GM19452 (cell line): ENCODE data around the gene P2RX2.

ENCODE experiments used
- ATAC-seq: cut with Tn5 transposase; IDR thresholded peaks from one replicate; pipeline ENCODE4 v1.9.1; 2021; ENCODE audit not compliant: unreplicated experiment

P2RX2 gene

DNA sequence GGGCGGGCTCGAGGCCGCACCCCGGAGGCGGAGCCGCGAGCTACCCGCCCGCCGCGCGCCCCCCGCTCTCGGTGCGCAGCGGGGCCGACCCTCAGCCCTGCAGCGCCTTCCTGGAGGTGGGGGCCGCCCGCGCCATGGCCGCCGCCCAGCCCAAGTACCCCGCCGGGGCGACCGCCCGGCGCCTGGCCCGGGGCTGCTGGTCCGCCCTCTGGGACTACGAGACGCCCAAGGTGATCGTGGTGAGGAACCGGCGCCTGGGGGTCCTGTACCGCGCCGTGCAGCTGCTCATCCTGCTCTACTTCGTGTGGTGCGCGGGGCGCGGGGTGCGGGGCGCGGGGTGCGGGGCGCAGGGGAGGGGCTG lies at the start of gene P2RX2:
Gene P2RX2, plus strand, starts transcription at position 94 of the 361 bp plus-strand sequence. Its CDS starts 41 bp downstream, at position 135.
- ATAC-seq = no peak

DNA sequence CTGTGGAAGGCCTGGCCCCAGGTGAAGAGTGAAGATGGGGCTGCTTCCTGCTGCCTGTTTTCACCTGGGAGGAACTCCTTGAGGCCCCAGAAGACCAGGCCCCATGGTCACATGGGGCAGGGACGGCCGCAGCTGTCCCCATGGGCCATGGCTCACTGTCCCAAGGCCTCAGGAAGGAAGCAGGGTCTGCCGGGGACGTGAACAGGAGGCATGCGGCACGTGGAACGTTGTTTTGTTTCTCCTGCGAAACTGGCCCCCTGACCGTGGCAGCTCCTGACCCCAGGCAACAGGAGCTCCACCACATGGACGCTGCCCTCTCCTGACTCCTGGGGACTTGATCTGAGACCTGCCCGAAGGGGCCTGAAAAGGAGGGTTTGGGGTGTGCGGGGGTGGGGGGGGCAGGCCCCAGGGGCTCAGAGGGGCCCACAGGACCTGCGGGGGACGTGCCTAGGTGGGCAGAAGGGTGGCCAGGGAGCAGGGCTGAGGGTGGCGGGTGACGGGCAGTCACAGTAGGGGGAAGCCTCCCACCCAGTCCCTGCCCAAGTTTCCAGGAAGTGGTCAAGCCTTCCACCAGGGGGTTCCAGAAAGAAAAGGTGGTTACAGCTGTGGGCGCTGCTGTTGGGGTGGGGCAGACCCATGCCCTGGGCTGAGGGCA lies 49.6 kb upstream of the P2RX2 start:
- ATAC-seq = no peak

DNA sequence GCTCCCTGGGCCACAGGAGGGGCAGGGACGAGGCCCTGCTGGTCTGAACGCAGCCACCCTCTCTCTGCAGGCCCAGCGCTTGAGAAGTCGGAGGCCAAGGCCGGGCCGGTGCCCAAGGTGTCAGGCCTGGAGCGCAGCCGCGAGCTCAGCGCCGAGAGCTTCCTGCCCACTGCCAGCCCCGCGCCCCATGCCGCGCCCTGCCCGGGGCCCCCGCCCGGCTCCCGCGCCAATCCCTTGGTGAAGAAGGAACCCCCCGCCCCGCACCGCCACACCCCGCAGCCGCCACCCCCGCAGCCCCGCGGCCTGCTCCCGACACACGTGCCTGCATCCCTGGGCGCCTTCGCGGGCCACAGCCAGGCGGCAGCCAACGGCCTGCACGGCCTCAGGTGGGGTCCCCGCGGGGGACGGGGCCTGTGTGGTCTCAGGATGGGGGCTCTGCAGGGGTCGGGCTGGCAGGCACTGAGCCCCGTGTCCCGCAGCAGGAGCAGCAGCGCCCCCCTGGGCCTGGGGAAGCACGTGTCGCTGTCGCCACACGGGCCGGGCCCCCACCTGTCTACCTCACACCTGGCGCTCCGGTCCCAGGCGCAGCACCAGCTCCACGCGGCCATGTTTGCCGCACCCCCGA lies 48.6 kb upstream of the P2RX2 start:
- ATAC-seq = no peak

DNA sequence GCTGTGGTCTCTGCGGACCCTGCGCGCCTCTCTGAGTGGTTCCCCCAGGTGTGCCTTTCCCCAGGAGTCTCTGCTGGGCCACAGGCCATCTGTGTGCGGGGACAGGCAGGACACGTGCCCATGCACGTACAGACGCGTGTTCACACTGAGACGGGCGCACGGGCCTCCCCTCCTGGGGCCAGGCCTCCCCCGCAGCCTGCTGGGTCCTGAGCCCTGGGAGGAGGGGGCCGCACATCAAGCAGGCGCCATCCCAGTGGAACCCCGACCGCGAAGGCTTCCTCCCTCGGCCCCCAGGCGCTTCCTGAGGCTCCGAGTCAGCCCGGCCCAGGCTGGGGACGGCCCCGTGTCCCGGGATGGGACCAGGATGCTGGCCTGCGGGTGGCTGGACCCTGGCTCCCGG lies 47.9 kb upstream of the P2RX2 start:
- no peak for ATAC-seq

DNA sequence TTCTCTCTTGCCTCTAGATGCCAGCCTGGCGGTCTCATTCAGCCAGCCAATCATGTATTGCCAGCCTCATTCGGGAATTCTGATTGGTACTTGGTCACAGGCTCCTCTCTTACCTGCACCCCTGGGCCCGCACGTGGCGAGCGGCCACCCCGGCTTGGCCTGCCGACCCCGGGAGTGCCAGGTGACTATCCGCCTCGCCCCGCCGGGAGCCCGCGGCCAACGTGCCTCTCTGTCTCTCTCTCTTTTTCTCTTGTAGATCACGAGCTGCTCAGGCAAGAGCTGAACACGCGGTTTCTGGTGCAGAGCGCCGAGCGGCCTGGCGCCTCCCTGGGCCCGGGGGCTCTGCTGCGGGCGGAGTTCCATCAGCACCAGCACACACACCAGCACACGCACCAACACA lies 47.5 kb upstream of the P2RX2 start:
- ATAC-seq = no peak

DNA sequence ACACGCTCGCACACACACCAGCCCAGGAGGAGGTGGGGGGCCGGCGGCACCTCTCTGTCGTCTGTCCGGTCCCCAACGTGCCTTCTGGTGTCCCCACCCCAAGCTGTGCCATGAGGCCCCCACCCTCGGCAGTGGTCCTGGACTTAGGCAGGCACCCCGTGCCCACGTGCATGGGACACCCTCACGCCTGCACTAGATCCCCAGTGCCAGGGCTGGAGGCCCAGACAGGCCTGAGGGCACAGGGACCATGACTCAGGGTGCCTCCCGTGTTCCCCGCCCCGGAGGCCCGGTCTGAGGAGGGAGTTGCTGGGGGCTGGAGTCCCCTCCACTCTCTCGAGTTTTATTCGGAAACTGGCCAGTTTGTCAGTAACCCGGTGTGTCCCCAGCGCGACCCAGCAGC lies 47.0 kb upstream of the P2RX2 start:
- no peak for ATAC-seq

DNA sequence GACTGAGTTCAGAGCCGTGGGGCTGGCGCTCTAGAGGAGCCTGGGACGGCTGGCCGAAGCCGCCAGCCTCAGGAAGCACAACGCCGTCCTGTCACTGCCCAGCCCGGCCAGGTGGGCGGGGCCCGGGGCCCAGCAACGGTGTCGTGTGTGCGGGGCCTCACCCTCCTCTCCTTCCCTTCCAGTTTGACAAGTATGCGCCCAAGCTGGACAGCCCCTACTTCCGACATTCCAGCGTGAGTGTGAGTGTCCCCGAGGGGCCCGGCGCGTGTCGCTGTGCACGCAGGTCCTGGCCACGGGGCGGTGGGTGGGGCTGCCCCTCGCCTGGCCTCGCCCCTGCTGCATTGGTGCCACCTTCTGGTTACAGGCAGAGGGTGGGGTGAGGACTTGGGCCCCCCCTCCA lies 46.5 kb upstream of the P2RX2 start:
- no peak for ATAC-seq

DNA sequence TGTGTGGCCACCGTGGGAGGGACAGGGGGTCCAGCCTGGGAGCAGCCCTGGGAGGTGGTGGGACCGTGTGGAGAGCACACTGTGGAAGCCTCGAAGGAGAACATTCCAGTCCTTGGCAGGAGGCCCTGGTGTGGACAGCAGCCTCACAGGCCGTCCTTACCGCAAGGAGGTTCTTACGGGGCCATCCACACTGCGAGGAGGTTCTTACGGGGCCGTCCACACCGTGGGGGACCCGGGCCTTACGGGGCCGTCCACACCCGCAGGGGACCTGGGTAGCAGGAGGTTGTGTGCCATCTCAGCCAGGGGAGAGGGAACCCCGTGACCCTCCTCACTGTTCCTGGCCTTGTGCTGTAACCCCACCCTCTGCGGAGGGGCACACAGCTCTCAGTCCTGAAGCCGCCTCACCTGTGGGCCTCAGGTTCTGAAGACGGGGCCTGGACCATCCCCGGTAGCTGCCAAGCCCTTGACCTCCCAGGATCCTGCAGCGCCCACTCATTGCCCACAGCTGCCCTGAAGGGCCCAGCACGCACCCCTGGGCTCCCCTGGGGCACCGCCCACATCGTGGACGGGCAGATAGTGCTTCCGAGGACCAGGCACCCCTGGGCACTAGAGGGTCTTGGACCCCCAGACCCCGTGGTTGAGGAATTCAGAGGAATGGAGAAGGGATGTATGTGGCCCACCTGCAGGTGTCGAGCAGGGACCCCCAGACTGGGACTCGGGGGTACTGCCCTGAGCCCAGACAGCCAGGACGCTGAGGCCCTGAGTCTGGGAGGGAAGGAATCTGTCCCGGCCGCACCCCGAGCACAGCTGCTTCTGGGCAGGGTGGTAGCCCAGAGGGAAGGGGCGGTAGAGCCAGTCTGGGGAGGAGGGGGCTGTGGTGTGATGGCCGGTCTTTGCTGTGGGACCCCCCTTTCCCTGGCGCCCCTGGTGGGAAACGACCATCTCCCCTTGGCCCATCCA lies 45.5 kb upstream of the P2RX2 start:
- no peak for ATAC-seq

DNA sequence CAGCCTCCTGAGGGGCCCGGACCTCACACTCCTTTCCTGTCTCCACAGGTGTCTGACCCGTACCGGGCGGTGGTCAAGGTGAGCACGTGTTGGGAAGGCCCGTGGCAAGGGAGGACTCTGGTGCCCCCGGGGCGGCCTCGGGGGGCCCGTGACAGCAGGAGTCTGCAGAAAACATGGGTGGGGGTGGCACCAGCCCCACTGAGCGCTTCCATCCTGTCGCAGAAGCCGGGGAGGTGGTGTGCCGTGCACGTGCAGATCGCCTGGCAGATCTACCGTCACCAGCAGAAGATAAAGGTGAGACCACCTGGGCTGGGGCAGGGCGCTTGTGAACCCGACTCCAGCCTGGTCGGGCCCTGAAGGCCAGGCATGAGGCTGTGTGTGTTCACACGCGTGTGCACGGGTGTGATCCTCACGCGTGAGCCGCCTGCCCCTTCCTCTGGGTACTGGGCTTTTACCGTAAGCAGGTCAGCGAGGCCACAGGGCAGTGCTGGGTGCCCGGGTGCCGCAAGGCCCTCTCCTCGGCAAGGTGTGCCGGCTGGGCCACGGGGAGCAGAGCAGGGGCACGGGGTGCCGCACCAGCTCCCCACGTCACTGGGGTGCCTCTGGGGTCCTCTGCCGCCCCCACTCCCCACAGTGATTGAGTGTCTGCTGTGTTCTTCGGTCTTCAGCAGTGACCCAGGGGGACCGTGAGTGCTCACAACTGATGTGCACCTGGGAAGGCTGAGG lies 44.1 kb upstream of the P2RX2 start:
- ATAC-seq = no peak

DNA sequence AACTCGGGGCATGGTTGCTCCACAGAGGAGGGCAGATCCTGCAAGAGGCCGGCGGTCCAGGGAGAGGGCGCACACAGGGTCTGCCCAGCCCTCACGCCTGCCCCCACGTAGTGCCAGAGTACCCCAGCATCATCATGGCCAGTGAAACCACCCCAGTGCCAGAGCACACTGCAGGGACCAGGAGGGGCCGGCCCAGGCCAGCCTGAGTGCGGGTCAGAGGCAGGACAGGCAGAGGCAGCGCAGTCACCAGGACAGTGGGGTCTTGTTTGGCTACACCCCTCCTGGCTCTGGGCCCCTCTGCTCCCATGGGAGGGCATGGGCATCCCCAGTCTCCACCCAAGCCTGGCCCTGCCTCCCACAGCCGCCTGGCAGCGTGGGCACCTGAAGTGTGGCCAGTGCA lies 42.9 kb upstream of the P2RX2 start:
- ATAC-seq = no peak

DNA sequence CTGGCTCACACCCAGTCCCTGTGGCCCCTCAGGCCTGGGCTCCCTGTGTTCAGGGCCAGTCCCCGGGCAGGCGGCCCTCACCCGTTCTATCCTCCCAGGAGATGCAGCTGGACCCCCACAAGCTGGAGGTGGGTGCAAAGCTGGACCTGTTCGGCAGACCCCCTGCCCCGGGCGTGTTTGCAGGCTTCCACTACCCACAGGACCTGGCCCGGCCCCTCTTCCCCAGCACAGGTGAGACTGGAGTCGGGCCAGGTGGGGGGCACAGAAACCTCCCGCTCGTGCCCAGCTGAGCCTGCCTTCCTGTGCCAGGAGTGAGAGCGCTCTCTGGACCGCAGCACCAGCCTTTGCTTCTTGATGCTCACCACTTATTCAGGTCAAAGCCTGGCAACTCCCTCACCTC lies 41.9 kb upstream of the P2RX2 start:
- ATAC-seq = no peak

DNA sequence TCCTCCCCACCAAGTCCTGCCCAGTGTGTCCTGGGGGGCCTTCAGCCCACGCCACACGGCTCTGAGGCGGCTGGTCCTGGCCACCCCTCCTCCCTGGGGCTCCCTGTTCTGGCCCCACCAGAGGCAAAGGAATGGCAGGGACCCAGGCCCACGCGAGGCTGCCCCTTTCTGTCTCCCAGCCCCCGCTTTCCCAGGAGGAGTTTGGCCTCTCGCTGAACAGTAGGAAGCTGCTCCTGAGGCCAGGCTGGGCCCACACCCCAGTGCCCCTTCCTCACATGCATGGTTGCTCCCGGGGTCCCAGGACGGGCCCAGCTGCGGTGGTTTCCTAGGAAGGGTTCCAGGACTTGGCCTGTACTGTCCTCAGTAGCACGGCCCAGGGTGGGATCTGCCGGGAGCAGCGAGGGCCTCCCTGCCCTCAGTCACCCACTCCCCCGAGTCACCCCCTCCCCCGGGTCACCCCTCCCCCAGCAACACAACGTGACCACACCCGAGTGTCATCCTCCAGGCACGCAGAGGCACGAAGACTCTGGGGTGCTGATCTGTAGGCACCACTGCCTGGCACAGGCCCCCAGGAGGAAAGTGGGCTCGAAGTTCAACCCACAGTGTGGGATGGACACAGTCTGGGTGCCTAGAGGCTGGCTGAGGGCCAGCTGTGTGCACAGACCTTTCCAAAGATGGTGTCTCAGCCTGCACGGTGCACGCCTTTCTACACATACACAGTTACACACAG lies 41.2 kb upstream of the P2RX2 start:
- no peak for ATAC-seq

DNA sequence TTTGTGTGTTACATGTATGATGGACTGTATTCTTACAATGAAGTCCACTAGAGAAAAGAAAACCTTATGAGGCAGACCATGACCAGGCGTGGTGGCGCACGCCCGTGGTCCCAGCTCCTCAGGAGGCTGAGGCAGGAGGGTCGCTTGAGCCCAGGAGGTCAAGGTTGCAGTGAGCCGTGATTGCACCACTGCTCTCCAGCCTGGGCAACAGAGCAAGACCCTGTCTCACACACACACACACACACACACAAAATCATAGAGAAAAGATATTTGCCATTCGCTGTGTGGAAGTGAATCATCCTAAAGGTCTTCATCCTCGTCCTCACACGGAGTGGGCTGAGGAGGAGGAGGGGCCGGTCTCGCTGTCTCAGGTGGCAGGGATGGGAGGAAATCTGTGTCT lies 40.5 kb upstream of the P2RX2 start:
- ATAC-seq = no peak

DNA sequence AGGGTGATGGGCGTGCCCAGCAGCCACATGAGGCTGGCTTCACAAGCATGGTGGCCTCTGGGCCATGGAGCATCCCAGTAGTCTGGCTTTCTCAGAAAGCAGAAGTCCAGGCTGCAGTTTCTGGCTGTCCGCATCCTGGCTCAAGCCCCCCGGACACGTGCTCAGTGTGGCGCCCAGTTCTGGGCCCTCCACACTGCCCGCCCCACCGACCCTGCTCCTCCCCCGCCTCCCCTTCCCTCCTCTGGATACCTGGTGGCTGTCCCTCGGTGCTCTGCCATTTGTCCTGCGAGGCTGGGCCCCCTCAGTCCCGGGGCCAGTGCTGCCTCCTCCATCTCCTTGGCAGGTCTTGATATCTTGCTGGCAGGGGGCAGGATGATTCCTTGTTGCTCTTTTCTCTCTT lies 39.8 kb upstream of the P2RX2 start:
- ATAC-seq = no peak

DNA sequence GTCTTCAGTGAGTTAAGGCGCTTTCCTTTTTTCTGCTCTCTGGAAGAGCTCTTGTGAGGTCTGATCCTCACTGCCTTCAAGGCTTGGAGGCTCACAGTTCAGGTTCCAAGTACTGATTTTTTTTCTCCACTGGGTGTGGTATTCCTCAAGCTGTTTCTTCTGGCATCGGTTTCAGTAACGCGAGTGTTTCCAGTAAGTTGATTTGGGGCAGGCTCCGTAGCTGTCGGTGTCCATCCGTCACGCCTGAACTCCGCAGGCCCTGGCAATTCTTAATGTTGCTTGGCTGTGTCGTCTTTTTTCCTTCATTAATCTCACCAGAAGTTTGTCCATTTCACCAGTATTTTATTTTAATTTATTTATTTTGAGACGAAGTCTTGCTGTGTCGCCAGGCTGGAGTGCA lies 38.8 kb upstream of the P2RX2 start:
- ATAC-seq = no peak

DNA sequence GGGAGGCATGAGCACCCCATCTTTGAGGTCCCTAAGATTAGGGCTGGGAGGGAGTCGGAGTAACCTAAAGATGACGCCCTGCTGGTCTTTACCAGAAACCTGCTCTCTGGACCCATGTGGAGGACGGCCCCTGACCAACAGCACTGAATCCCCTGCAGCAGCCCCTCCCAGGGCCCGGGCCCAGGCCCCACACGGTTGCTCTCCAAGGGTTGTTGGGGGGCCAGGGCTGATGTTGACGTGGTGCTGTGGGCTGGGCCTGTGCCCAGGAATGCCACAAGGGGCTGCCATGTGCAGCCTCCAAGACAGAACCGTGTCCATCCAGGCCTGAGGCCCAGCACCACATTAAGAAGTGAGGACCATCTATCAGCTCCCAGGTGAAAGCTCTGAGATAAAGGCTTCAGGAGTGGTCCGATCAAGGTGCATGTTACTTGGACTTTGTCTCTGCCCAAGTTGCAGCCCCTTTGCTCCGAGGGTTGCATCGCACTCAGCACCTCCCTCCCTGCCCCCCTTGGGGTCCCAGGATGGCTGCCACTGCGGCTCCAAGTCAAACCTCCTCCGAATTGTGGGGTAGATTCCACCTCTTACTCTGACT lies 37.8 kb upstream of the P2RX2 start:
- no peak for ATAC-seq

DNA sequence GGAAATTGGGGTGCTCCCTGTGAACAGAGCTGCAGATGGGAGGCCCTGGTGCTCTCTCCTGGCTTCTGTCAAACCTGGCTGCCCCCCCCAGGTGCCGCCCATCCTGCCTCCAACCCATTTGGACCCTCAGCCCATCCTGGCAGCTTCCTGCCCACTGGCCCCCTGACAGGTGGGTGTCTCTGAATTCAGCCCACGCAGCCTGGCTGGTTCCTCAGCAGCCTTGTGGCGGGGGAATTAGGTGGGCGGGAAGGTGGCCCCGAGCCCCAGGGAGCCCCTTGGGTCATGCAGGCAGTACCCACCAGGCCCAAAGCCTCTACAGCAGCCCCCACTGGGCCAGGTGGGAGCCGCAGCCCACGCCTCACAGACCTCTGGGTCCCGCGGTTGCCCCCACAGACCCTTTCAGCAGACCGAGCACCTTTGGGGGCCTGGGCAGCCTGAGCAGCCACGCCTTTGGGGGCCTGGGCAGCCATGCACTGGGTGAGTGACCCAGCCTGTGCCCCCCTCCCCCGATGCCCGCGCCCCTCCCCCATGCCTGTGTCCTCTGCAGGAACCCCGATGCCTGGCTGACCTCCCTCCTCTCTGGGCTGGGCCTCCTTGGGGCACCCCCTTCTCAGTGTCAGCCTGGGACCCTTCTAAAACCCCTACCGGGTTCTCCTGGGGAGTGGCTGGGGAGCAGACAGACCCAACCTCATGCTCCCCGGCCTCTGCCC lies 37.1 kb upstream of the P2RX2 start:
- no peak for ATAC-seq

DNA sequence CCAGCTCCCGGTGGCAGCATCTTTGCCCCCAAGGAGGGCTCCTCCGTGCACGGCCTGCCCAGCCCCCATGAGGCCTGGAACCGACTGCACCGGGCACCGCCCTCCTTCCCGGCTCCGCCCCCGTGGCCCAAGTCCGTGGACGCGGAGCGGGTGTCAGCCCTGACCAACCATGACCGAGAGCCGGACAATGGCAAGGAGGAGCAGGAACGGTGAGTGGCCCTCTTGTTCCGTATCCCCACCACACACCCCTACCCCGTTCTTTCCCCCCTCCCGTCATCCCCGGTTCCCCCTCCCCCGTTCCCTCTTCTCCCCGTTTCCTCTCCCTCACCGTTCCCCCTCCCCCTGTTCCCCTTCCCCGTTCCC lies 36.5 kb upstream of the P2RX2 start:
- no peak for ATAC-seq

DNA sequence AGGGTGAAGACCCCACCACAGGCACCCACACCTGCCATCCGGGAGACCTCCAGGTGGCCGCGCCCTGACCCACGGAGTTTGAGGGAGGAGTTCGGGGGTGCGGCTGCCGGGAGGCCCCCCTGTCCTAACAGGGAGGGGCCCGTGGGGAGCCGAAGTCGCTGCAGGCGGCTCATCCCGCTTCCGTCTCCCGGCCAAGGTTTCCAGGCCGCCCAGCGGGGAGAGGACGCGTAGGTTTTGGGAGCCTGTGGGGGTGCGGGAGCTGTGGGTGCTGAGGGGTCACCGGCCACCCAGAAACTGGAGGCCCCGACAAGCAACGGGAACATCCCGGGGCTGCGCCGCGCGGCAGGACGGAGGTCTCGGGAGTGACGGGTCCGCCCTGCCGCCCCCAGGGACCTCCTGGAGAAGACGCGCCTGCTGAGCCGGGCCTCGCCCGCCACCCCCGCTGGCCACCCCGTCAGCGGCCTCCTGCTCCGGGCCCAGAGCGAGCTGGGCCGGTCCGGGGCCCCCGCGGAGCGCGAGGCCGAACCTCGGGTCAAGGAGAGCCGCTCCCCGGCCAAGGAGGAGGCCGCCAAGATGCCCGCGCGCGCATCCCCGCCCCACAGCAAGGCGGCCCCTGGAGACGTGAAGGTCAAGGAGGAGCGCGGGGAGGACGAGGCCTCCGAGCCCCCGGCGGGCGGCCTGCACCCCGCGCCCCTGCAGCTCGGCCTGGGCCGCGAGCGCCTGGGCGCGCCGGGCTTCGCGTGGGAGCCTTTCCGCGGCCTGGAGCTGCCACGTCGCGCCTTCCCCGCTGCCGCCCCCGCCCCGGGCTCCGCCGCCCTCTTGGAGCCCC lies 35.8 kb upstream of the P2RX2 start:
- ATAC-seq = no peak
